Thyroid gland (tissue), 4 donors: Measurements from ENCODE around the gene PCDH12.

Experiments used
- CTCF ChIP-seq, 6 experiments: fragments of 200-600 bp in 3 of 6; fragments of 450-650 bp in 3 of 6; sonication (generic) in 3 of 6; IDR thresholded peaks; one replicate each; pipeline ENCODE4 v1.5.1; 2016 to 2019; ENCODE audit warnings: antibody characterized with exemption in 6 of 6, mild to moderate bottlenecking in 2 of 6, inconsistent platforms in 1 of 6, moderate library complexity in 1 of 6
- POLR2A ChIP-seq, 2 donors: fragments of 450-650 bp; IDR thresholded peaks; one replicate each; pipeline ENCODE4 v1.6.1; 2017; ENCODE audit warnings: antibody characterized with exemption in 2 of 2, mild to moderate bottlenecking in 2 of 2, moderate library complexity in 1 of 2

- TF ChIP-seq CTCF (IDR thresholded peaks at IDR 0.05) = no peak
- no peak for TF ChIP-seq POLR2A (IDR thresholded peaks at IDR 0.05)
These were observed 16.0 kb upstream of the PCDH12 start for GRCh38 chr5:141973871-141974595.
